ENCODE results near the gene LAX1. TPM values are rescaled to one million over a fixed set of nuclear protein-coding genes. Genes with fewer than 3 reads are reported as not detected.

LAX1 gene
- total RNA-seq, 3 donors from 2014 or later (not counting 1 experiment from before 2014, with no cell fraction given) = 33.8 to 48.2 (median 41.2) TPM

DNA sequence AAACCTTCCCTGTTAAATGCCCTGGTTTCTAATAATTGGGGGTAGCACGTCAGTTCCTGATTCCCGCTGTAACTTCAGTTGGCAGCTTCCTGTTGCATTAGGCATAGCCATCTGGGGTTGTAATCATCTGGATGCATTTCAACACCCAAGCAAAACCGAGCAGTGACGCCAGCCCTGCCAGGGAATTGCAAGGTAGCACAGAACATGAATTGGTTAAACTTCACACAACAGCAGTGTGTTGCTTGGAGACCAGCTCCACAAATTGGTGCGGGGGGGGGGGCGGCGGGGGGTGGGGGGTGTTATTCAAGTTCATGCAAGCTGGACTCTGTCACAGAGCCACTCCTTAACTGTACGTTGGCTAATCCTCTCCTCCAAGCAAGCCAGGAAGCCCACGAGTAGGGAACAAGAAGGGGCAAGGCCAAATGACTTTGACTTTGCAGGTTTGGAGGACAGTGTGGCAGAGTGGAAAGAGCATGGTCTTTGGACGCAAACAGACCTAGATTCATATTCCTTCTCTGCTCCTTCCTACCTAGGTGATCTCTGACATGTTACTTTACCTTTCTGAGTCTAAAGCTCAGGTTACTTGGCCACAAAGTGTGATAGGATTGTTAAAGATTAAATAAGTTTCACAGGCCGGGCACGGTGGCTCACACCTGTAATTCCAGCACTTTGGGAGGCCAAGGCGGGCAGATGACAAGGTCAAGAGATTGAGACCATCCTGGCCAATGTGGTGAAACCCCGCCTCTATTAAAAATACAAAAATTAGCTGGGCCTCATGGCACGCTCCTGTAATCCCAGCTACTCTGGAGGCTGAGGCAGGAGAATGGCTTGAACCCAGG is 4.7 kb downstream of the LAX1 start:
- no peaks in the 10 kb centered on the region for H3K9me3 ChIP-seq (ENCODE audit: control insufficient read depth, insufficient read depth, low read length)
- Mint-ChIP-seq H3K36me3 (no peaks in the 10 kb centered on the region), H3K27ac (peak overlapping the region; percentile 71 to 86), H3K4me1 (peaks cover 46 to 49% of the 10 kb centered on the region in 2 donors), H3K27me3 (ENCODE audit: low read depth in 2 of 2) (no peaks in the 10 kb centered on the region), H3K4me3 (peak overlapping the region; percentile 71), H3K9me3 (no peaks in the 10 kb centered on the region)
- ATAC-seq (peak in 2 of 3 donors; percentile 9 to 24), DNase-seq (peak in 1 of 2 donors; percentile 26)
- H3K4me1 ChIP-seq (ENCODE audit: control insufficient read depth, insufficient read depth, low read length) = peaks cover 43% of the 10 kb centered on the region
- intact Hi-C loops (cut with micrococcal nuclease) = loop anchor here (1.0 to 10.0 kb wide), 3 partner anchors 115 to 482 kb away; partner anchors contain the start of gene ATP2B4
- H3K4me3 ChIP-seq (ENCODE audit: low read length) = no peak overlapping the region
- peak overlapping the region; percentile 42 for H3K27ac ChIP-seq (ENCODE audit: low read length)
- H3K27me3 ChIP-seq (ENCODE audit: control insufficient read depth, insufficient read depth, low read length) = no peaks in the 10 kb centered on the region
- 70% methylated on average over 12 of the region's 15 CpGs for WGBS (ENCODE audit: insufficient coverage)
- peaks cover 41% of the 10 kb centered on the region for H3K36me3 ChIP-seq (ENCODE audit: control insufficient read depth, insufficient read depth, low read length)
- TF ChIP-seq, protein P1, sequence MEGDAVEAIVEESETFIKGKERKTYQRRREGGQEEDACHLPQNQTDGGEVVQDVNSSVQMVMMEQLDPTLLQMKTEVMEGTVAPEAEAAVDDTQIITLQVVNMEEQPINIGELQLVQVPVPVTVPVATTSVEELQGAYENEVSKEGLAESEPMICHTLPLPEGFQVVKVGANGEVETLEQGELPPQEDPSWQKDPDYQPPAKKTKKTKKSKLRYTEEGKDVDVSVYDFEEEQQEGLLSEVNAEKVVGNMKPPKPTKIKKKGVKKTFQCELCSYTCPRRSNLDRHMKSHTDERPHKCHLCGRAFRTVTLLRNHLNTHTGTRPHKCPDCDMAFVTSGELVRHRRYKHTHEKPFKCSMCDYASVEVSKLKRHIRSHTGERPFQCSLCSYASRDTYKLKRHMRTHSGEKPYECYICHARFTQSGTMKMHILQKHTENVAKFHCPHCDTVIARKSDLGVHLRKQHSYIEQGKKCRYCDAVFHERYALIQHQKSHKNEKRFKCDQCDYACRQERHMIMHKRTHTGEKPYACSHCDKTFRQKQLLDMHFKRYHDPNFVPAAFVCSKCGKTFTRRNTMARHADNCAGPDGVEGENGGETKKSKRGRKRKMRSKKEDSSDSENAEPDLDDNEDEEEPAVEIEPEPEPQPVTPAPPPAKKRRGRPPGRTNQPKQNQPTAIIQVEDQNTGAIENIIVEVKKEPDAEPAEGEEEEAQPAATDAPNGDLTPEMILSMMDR (IDR thresholded peaks at IDR 0.05) = no peak

DNA sequence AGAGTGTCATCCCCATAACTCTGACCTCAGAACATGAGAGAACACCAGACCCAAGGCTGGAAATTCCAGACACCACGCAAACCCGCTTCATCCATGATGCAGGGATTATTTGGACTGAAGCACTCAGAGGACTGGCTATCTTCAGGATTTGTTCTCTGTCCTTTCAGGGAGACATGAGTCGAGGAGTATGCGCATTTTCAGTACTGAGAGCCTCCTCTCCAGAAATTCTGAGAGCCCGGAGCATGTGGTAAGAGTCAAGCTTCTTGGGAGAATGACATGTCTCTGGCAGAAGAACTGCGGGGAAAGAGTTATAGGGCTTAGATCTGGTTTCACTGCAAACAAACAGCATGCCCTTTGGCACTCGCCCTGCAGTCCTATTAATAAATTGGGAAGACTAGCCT is 6.9 kb downstream of the LAX1 start:
- peaks cover 49% of the 10 kb centered on the region for H3K36me3 ChIP-seq (ENCODE audit: control insufficient read depth, insufficient read depth, low read length)
- peak overlapping the region; percentile 71 to 86 for H3K27ac Mint-ChIP-seq
- no peak for DNase-seq
- no peak overlapping the region for H3K4me3 Mint-ChIP-seq
- no peaks in the 10 kb centered on the region for H3K27me3 ChIP-seq (ENCODE audit: control insufficient read depth, insufficient read depth, low read length)
- ATAC-seq = no peak
- H3K9me3 Mint-ChIP-seq = no peaks in the 10 kb centered on the region
- H3K9me3 ChIP-seq (ENCODE audit: control insufficient read depth, insufficient read depth, low read length) = no peaks in the 10 kb centered on the region
- TF ChIP-seq, protein P1 (IDR thresholded peaks at IDR 0.05) = no peak
- H3K36me3 Mint-ChIP-seq = no peaks in the 10 kb centered on the region
- H3K27ac ChIP-seq (ENCODE audit: low read length) = no peak overlapping the region
- WGBS (ENCODE audit: insufficient coverage) = 99% methylated on average over 6 of the region's 7 CpGs
- H3K27me3 Mint-ChIP-seq (ENCODE audit: low read depth in 2 of 2) = no peaks in the 10 kb centered on the region
- H3K4me3 ChIP-seq (ENCODE audit: low read length) = no peak overlapping the region
- intact Hi-C loops (cut with micrococcal nuclease) = no loop called here
- peaks cover 36% of the 10 kb centered on the region for H3K4me1 ChIP-seq (ENCODE audit: control insufficient read depth, insufficient read depth, low read length)
- peaks cover 45 to 47% of the 10 kb centered on the region in 2 donors for H3K4me1 Mint-ChIP-seq

DNA sequence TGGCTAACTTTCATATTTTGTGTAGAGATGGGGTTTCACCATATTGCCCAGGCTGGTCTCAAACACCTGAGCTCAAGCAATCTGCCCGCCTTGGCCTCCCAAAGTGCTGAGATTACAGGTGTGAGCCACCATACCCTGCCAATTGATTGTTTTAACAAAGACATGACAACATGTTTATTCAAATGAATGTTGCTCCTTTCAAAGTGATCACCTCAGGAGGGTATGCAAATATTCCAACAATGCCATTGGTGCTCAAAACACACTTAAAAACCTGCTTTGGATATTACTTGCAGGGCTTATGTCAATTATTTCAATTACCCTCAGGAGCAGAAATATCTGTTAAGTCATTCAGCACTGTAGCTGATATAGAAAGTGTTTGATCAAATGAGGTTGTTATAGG is 7.9 kb downstream of the LAX1 start:
- no peak overlapping the region for H3K27ac ChIP-seq (ENCODE audit: low read length)
- H3K9me3 ChIP-seq (ENCODE audit: control insufficient read depth, insufficient read depth, low read length) = no peaks in the 10 kb centered on the region
- TF ChIP-seq, protein P1 (IDR thresholded peaks at IDR 0.05) = no peak
- ATAC-seq (no peak), DNase-seq (no peak)
- 94% methylated on average over 1 of the region's 1 CpG for WGBS (ENCODE audit: insufficient coverage)
- Mint-ChIP-seq H3K9me3 (no peaks in the 10 kb centered on the region), H3K4me3 (no peak overlapping the region), H3K27ac (peak overlapping the region in 1 of 2 donors; percentile 44), H3K27me3 (ENCODE audit: low read depth in 2 of 2) (no peaks in the 10 kb centered on the region), H3K36me3 (no peaks in the 10 kb centered on the region), H3K4me1 (peaks cover 46 to 48% of the 10 kb centered on the region in 2 donors)
- H3K4me3 ChIP-seq (ENCODE audit: low read length) = no peak overlapping the region
- H3K27me3 ChIP-seq (ENCODE audit: control insufficient read depth, insufficient read depth, low read length) = no peaks in the 10 kb centered on the region
- peaks cover 49% of the 10 kb centered on the region for H3K36me3 ChIP-seq (ENCODE audit: control insufficient read depth, insufficient read depth, low read length)
- H3K4me1 ChIP-seq (ENCODE audit: control insufficient read depth, insufficient read depth, low read length) = peaks cover 26% of the 10 kb centered on the region
- intact Hi-C loops (cut with micrococcal nuclease) = no loop called here

Data from natural killer cell (primary cell).